Measurements from ENCODE around the gene ARF3. TPM values are rescaled to one million over a fixed set of nuclear protein-coding genes. Genes with fewer than 3 reads are reported as not detected.
A peak's percentile ranks its signal among the peaks of the same experiment; 100 is the strongest.

ARF3 gene
- total and polyA plus RNA-seq, 5 donors from 2014 or later, result 21.2 to 79.4 (median 25.0) TPM

DNA sequence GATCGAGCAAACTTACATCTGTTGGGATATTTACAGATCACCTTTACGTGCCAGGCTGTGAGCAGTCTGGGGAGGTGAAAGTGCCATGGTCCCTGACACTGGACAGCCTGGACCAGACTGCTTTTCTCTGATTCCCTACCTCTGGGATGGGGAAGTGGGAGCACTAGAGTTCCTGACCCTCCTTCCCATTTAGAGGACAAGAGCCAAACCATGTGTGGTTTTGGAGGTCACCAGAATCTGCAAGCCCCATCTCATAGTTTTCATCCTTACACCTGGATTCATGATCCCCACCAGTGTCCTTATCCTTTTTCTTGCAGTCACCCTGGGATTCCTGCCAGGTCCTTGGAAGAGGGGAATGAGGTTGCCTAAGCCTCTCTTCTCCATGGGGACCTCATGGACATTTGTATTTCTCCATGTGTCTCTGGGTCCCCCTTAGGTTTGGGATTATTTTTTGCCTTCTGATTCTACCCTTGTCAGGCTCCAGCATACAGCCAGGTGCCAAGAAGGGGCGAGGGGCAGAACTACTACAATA is 15.7 kb upstream of the ARF3 start:
- H3K4me3 Mint-ChIP-seq, result peak overlapping the region in 1 of 4 donors; percentile 42
- H3K27me3 Mint-ChIP-seq, result peaks cover 89% of the 10 kb centered on the region
- H3K4me1 ChIP-seq (ENCODE audit: control insufficient read depth, insufficient read depth, low read length, poor library complexity, severe bottlenecking), result peaks cover 45% of the 10 kb centered on the region
- H3K36me3 ChIP-seq (ENCODE audit: control insufficient read depth, insufficient read depth, low read length), result no peaks in the 10 kb centered on the region
- no peak overlapping the region for H3K27ac ChIP-seq (ENCODE audit: insufficient read depth, low read length, poor library complexity, severe bottlenecking)
- no peak overlapping the region for H3K4me3 ChIP-seq (ENCODE audit: low read depth, low read length)
- H3K27me3 ChIP-seq (ENCODE audit: control insufficient read depth, insufficient read depth, low read length), result peaks cover 33% of the 10 kb centered on the region
- peaks cover 0 to 6% (median 0%) of the 10 kb centered on the region in 7 donors for H3K9me3 Mint-ChIP-seq
- H3K36me3 Mint-ChIP-seq, result no peaks in the 10 kb centered on the region
- peaks cover 0 to 39% (median 17%) of the 10 kb centered on the region in 4 donors for H3K4me1 Mint-ChIP-seq
- H3K27ac Mint-ChIP-seq, result peak overlapping the region in 1 of 3 donors; percentile 14
- H3K9me3 ChIP-seq (ENCODE audit: control insufficient read depth in 2 of 2, low read length in 2 of 2), result no peaks in the 10 kb centered on the region
- ATAC-seq (ENCODE audit: low read depth in 2 of 2), result no peak
- DNase-seq, result no peak

DNA sequence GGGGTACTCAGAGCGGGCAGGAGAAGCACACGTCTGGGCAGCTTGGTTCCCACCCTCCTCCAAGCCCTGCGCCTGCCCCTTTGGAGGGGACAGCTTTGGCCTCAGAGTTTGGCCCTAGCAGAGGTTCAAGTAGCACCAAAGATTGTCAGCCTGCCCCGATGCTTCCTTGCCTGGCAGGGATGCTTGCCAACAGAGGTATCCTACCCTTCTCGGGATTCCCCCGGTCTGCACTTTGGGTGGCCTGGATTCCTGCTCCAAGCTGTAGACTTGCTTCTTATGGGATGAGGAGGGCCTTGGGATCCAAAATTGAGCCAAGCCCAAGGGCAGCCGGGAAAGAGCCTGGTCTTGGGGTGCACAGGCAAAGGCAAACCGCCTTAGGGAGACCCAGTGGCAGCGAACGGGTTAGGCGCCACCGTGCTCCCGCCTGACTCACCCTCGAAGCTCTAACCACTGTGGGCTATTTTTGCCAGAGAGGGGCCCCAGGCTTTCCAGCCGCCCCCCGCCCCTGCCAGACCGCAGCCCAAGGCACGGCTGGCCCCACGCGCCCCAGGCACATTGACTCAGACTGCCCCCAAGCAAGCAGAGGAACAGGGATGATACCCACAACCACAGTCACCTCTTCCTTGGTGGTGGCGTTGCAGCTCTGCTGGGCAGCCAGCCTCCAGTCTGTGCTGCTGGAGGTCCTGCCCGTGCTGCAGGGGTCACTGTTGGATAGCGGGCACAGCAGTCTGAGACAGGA is 15.1 kb upstream of the ARF3 start:
- no peak overlapping the region for H3K27ac Mint-ChIP-seq
- peak overlapping the region in 2 of 4 donors; percentile 42 to 83 for H3K4me3 Mint-ChIP-seq
- no peaks in the 10 kb centered on the region for H3K36me3 Mint-ChIP-seq
- no peak for DNase-seq
- no peaks in the 10 kb centered on the region for H3K36me3 ChIP-seq (ENCODE audit: control insufficient read depth, insufficient read depth, low read length)
- no peaks in the 10 kb centered on the region for H3K9me3 ChIP-seq (ENCODE audit: control insufficient read depth in 2 of 2, low read length in 2 of 2)
- H3K27me3 Mint-ChIP-seq, result peaks cover 90% of the 10 kb centered on the region
- no peak for ATAC-seq (ENCODE audit: low read depth in 2 of 2)
- H3K4me1 Mint-ChIP-seq, result peaks cover 0 to 34% (median 15%) of the 10 kb centered on the region in 4 donors
- H3K4me3 ChIP-seq (ENCODE audit: low read depth, low read length), result no peak overlapping the region
- H3K27ac ChIP-seq (ENCODE audit: insufficient read depth, low read length, poor library complexity, severe bottlenecking), result no peak overlapping the region
- H3K27me3 ChIP-seq (ENCODE audit: control insufficient read depth, insufficient read depth, low read length), result peaks cover 30% of the 10 kb centered on the region
- peaks cover 39% of the 10 kb centered on the region for H3K4me1 ChIP-seq (ENCODE audit: control insufficient read depth, insufficient read depth, low read length, poor library complexity, severe bottlenecking)
- peaks cover 0 to 4% (median 0%) of the 10 kb centered on the region in 7 donors for H3K9me3 Mint-ChIP-seq

DNA sequence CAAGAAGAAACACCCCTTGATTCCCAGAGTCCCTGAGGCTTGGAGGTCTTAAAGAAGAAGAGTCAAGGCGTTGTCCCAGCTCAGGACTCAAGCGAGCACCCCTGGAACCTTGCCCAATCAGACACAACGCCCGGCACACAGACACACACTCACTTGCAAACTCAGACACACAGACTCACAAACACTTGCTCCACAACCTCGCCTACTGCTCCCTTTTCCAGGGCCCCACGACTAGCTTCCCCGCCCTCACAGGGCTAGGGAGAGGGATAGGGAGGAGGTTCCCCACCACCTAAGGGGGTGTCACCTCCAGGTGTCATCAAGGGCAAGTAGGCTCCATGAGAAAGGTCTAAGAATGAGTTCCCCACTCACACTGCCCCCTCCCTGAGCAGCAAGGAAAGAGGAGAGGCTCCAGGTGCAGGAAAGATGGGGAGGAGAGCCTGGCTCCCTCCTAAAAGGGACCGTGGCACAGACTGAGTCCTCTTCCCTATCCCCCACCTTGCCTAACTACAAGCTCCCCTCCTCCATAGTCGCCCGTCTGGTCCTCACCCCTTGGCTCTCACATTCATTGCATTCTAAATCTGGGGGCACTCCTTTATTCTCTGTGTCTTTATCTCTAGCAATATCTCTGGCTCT is 13.5 kb upstream of the ARF3 start:
- DNase-seq, result no peak
- peak overlapping the region; percentile 34 to 70 (median 61) for H3K4me3 Mint-ChIP-seq
- H3K27me3 ChIP-seq (ENCODE audit: control insufficient read depth, insufficient read depth, low read length), result peaks cover 22% of the 10 kb centered on the region
- H3K36me3 ChIP-seq (ENCODE audit: control insufficient read depth, insufficient read depth, low read length), result no peaks in the 10 kb centered on the region
- H3K27me3 Mint-ChIP-seq, result peaks cover 82% of the 10 kb centered on the region
- peaks cover 0 to 4% (median 0%) of the 10 kb centered on the region in 7 donors for H3K9me3 Mint-ChIP-seq
- peaks cover 35% of the 10 kb centered on the region for H3K4me1 ChIP-seq (ENCODE audit: control insufficient read depth, insufficient read depth, low read length, poor library complexity, severe bottlenecking)
- no peak for ATAC-seq (ENCODE audit: low read depth in 2 of 2)
- H3K9me3 ChIP-seq (ENCODE audit: control insufficient read depth in 2 of 2, low read length in 2 of 2), result no peaks in the 10 kb centered on the region
- no peak overlapping the region for H3K27ac ChIP-seq (ENCODE audit: insufficient read depth, low read length, poor library complexity, severe bottlenecking)
- H3K4me3 ChIP-seq (ENCODE audit: low read depth, low read length), result no peak overlapping the region
- H3K27ac Mint-ChIP-seq, result peak overlapping the region in 1 of 3 donors; percentile 49
- peaks cover 0 to 30% (median 13%) of the 10 kb centered on the region in 4 donors for H3K4me1 Mint-ChIP-seq
- no peaks in the 10 kb centered on the region for H3K36me3 Mint-ChIP-seq

DNA sequence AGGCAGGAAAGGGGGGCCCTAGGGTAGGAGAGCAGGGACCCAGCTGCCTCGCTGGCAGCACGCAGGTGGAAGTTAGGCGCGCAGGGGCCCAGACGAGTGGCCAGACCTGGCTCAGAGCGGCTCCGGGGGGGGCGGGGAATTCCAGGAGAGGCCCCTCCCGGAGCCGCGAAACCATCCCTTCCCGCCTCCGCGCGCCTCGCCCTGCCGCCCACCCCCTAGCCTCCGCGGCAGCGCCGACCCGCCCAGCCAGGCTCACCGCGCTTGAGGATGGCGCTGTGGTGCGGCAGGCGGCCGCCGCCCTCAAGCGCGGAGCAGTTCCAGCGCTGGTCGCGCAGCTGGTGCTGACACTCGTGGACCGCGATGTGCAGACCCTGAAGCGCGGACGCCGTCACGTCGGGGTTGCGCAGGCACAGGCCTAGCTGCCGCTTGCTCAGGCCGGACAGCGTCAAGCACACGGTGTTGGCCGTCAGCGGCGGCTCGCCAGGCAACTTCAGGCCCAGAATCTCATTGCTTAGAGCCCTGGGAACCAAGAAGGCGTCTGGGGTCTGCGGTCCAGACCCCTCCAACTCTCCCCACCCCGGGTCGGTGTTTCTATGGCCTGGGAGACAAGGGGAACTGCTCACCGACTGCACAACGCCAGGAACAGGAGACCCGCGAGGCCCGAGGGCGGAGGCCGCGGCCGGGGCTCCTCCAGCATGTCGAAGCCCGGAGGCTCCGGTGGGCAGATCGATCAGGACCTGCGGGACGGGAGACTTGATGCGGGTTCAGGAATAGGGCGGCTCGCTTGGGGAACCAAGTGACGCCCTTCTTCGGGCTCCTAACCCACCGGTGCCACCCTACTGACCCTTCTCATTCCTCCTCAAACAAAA is 12.8 kb upstream of the ARF3 start:
- H3K4me3 ChIP-seq (ENCODE audit: low read depth, low read length), result no peak overlapping the region
- Mint-ChIP-seq H3K4me1 (peaks cover 0 to 30% (median 13%) of the 10 kb centered on the region in 4 donors), H3K36me3 (no peaks in the 10 kb centered on the region), H3K4me3 (peak overlapping the region in 3 of 4 donors; percentile 34 to 70 (median 39)), H3K27ac (no peak overlapping the region), H3K27me3 (peaks cover 75% of the 10 kb centered on the region), H3K9me3 (peaks cover 0 to 6% (median 0%) of the 10 kb centered on the region in 7 donors)
- H3K4me1 ChIP-seq (ENCODE audit: control insufficient read depth, insufficient read depth, low read length, poor library complexity, severe bottlenecking), result peaks cover 35% of the 10 kb centered on the region
- ATAC-seq (ENCODE audit: low read depth in 2 of 2), result peak; percentile 53 to 65
- H3K27me3 ChIP-seq (ENCODE audit: control insufficient read depth, insufficient read depth, low read length), result peaks cover 22% of the 10 kb centered on the region
- no peaks in the 10 kb centered on the region for H3K36me3 ChIP-seq (ENCODE audit: control insufficient read depth, insufficient read depth, low read length)
- peak; percentile 16 to 43 (median 30) for DNase-seq
- H3K9me3 ChIP-seq (ENCODE audit: control insufficient read depth in 2 of 2, low read length in 2 of 2), result no peaks in the 10 kb centered on the region
- H3K27ac ChIP-seq (ENCODE audit: insufficient read depth, low read length, poor library complexity, severe bottlenecking), result no peak overlapping the region

DNA sequence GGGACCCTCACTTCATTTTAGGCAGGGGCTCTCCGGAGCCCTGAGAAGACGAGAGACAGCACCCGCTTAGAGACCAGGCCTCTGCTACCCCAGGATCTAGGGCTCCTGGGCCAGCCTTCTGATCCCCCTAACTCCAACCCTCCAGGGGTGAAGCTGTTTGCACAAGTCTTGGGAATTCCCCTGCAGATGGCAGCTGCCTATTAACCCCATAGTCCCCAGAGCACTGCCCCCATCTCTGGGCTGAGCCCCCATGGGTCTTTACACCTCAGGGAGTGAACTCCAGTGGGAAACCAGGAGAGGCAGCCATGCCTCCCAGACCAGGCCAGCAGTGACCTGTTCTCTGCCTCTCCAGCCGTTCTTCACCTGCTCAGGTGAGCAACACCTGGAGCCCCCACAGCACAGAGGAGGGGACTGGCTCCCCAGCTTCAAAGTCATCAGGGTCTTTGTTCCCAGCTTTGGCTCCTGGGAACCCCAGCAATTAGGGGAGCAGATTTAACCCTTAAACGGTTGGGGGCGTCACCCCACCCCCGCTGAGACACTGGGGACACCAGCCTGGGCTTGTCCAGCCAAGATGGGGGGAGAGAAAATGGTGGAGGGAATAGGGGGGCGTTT is 12.0 kb upstream of the ARF3 start:
- H3K27me3 ChIP-seq (ENCODE audit: control insufficient read depth, insufficient read depth, low read length), result peaks cover 22% of the 10 kb centered on the region
- H3K4me3 Mint-ChIP-seq, result peak overlapping the region in 2 of 4 donors; percentile 48 to 73
- H3K36me3 ChIP-seq (ENCODE audit: control insufficient read depth, insufficient read depth, low read length), result no peaks in the 10 kb centered on the region
- no peak for ATAC-seq (ENCODE audit: low read depth in 2 of 2)
- peaks cover 73% of the 10 kb centered on the region for H3K27me3 Mint-ChIP-seq
- H3K9me3 ChIP-seq (ENCODE audit: control insufficient read depth in 2 of 2, low read length in 2 of 2), result no peaks in the 10 kb centered on the region
- peaks cover 35% of the 10 kb centered on the region for H3K4me1 ChIP-seq (ENCODE audit: control insufficient read depth, insufficient read depth, low read length, poor library complexity, severe bottlenecking)
- no peak for DNase-seq
- H3K4me3 ChIP-seq (ENCODE audit: low read depth, low read length), result no peak overlapping the region
- peaks cover 0 to 30% (median 13%) of the 10 kb centered on the region in 4 donors for H3K4me1 Mint-ChIP-seq
- H3K27ac Mint-ChIP-seq, result no peak overlapping the region
- no peak overlapping the region for H3K27ac ChIP-seq (ENCODE audit: insufficient read depth, low read length, poor library complexity, severe bottlenecking)
- no peaks in the 10 kb centered on the region for H3K36me3 Mint-ChIP-seq
- H3K9me3 Mint-ChIP-seq, result peaks cover 0 to 2% (median 0%) of the 10 kb centered on the region in 7 donors

DNA sequence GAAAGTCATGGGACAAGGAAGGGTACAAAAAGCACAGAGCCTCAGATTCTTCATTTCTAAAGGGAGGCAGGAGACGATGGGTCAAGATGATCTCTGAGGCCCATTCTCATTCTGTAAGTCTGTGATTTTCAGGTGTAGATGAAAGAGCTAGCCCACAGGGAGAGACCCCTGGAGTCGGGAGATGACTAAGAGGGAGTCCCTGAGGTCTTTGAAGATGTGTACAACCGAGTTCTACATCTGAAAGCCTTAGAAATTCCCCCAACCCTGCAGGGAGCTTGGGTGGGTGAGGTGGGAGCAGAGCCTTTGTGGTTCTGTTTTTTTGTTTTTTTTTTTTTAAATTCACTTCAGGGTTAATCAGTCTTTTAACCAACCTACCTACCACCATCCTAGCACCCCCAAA is 11.2 kb upstream of the ARF3 start:
- Histone ChIP-seq H3K4me1 (ENCODE audit: control insufficient read depth, insufficient read depth, low read length, poor library complexity, severe bottlenecking) (peaks cover 30% of the 10 kb centered on the region), H3K27me3 (ENCODE audit: control insufficient read depth, insufficient read depth, low read length) (peaks cover 20% of the 10 kb centered on the region), H3K27ac (ENCODE audit: insufficient read depth, low read length, poor library complexity, severe bottlenecking) (no peak overlapping the region), H3K4me3 (ENCODE audit: low read depth, low read length) (no peak overlapping the region), H3K36me3 (ENCODE audit: control insufficient read depth, insufficient read depth, low read length) (no peaks in the 10 kb centered on the region), H3K9me3 (ENCODE audit: control insufficient read depth in 2 of 2, low read length in 2 of 2) (no peaks in the 10 kb centered on the region)
- Mint-ChIP-seq H3K36me3 (no peaks in the 10 kb centered on the region), H3K27me3 (peaks cover 74% of the 10 kb centered on the region), H3K4me3 (no peak overlapping the region), H3K27ac (peak overlapping the region in 1 of 3 donors; percentile 72), H3K4me1 (peaks cover 0 to 30% (median 13%) of the 10 kb centered on the region in 4 donors), H3K9me3 (peaks cover 0 to 2% (median 0%) of the 10 kb centered on the region in 7 donors)
- no peak for DNase-seq
- no peak for ATAC-seq (ENCODE audit: low read depth in 2 of 2)

DNA sequence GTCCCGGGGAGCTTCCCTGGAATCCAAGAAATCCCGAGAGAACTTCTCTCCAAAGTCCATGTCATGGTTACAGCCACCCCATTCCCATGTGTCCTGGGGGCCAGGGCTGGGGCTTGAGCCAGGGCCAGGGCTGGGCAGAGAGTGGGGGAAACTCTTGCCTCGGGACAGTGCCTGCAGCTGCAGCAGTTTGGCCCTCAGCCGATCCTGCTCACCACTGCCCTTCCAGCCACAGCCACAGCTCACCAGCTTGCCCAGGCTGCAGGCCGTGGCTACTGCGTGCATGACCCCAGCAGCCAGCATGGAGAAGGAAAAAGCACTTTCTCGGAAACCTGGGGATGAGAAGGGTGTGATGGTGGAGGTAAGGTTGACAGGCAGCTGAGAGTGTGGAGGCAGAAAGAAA is 10.7 kb upstream of the ARF3 start:
- Histone ChIP-seq H3K4me3 (ENCODE audit: low read depth, low read length) (no peak overlapping the region), H3K9me3 (ENCODE audit: control insufficient read depth in 2 of 2, low read length in 2 of 2) (no peaks in the 10 kb centered on the region), H3K27ac (ENCODE audit: insufficient read depth, low read length, poor library complexity, severe bottlenecking) (no peak overlapping the region), H3K27me3 (ENCODE audit: control insufficient read depth, insufficient read depth, low read length) (peaks cover 15% of the 10 kb centered on the region), H3K4me1 (ENCODE audit: control insufficient read depth, insufficient read depth, low read length, poor library complexity, severe bottlenecking) (peaks cover 30% of the 10 kb centered on the region), H3K36me3 (ENCODE audit: control insufficient read depth, insufficient read depth, low read length) (no peaks in the 10 kb centered on the region)
- Mint-ChIP-seq H3K27me3 (peaks cover 69% of the 10 kb centered on the region), H3K4me1 (peaks cover 0 to 30% (median 13%) of the 10 kb centered on the region in 4 donors), H3K4me3 (no peak overlapping the region), H3K36me3 (no peaks in the 10 kb centered on the region), H3K27ac (no peak overlapping the region), H3K9me3 (peaks cover 0 to 2% (median 0%) of the 10 kb centered on the region in 7 donors)
- ATAC-seq (ENCODE audit: low read depth in 2 of 2), result no peak
- no peak for DNase-seq

All from CD4-positive, CD25-positive, alpha-beta regulatory T cell (primary cell).